K562 (cell line): Measurements from ENCODE around the gene NUBPL. TPM values are rescaled to one million over a fixed set of nuclear protein-coding genes. Genes with fewer than 3 reads are reported as not detected.

Source experiments
- EP300 ChIP-seq: IDR thresholded peaks from 2 replicates; pipeline ENCODE4 v1.6.1; 2012; ENCODE audit warnings: low read length, improper control_type of control experiment
- FOSL1 ChIP-seq: fragments of 200-800 bp; sonication (Bioruptor generic); conservative IDR thresholded peaks from 2 replicates; pipeline ENCODE4 v1.6.1; 2016; ENCODE audit warnings: missing genetic modification characterization, missing compliant biosample characterization
- FOXK1 ChIP-seq: sonication (generic); formaldehyde crosslinking; IDR thresholded peaks from 2 replicates; pipeline ENCODE4 v1.8.0; 2022; ENCODE audit warnings: missing genetic modification reagents, mild to moderate bottlenecking, borderline replicate concordance
- NFATC3 ChIP-seq: fragments of 450-650 bp; IDR thresholded peaks from 2 replicates; pipeline ENCODE4 v1.6.1; 2017; ENCODE audit warnings: mild to moderate bottlenecking
- RB1 ChIP-seq: fragments of 450-650 bp; IDR thresholded peaks from 2 replicates; pipeline ENCODE4 v1.6.1; 2017; ENCODE audit warnings: low read depth, mild to moderate bottlenecking
- SMARCC2 ChIP-seq: fragments of 450-650 bp; IDR thresholded peaks from 2 replicates; pipeline ENCODE4 v1.6.1; 2017; ENCODE audit warnings: antibody characterized with exemption, moderate library complexity, mild to moderate bottlenecking, low read depth
- SMARCE1 ChIP-seq: fragments of 450-650 bp; IDR thresholded peaks from 2 replicates; pipeline ENCODE4 v1.7.1; 2016; ENCODE audit warnings: mild to moderate bottlenecking
- TBL1XR1 ChIP-seq, 2 experiments: IDR thresholded peaks; 2 replicates each; pipeline ENCODE4 v1.6.1; 2012; ENCODE audit warnings: improper control_type of control experiment in 2 of 2, low read length in 2 of 2, mild to moderate bottlenecking in 1 of 2
- TEAD2 ChIP-seq: fragments of 450-650 bp; IDR thresholded peaks from 2 replicates; pipeline ENCODE4 v1.6.1; 2016; ENCODE audit warnings: missing genetic modification characterization, control low read depth, missing compliant biosample characterization
- polyA plus RNA-seq, 8 experiments: library from polyadenylated mRNA; depleted of rRNA in 4 of 8; stranded (reverse) in 5 of 8; unstranded in 3 of 8; fragments of >200 nt; fragmentation: Nextera tagmentation in 2 of 8; fragmentation: Illumina TruSeq in 1 of 8; extraction: Ambion mirVana in 2 of 8; extraction: Trizol in 1 of 8; gene quantifications; 2 replicates each; pipeline versions ENCODE4 v1.2.1 to v1.2.3, GENCODE V29; 2011 to 2014; ENCODE audit warnings: inconsistent platforms in 1 of 8, missing spikeins in 1 of 8
- total RNA-seq, 7 experiments: library from RNA; depleted of rRNA in 6 of 7; stranded (reverse); fragments of >200 nt in 6 of 7; fragmentation: Illumina TruSeq in 2 of 7; extraction: Trizol in 2 of 7; gene quantifications; 2 replicates each; pipeline versions ENCODE4 v1.2.1 to v1.2.3, GENCODE V29; 2011 to 2021; ENCODE audit warnings: low replicate concordance in 1 of 7
- TF ChIP-seq, protein P1 (sequence below), 2 experiments: fragments of 150-350 bp in 1 of 2; IDR thresholded peaks; 2 replicates each; pipeline ENCODE4 v1.6.1; 2012 to 2016; ENCODE audit warnings: low read depth in 2 of 2, low read length in 2 of 2, mild to moderate bottlenecking in 1 of 2, moderate library complexity in 1 of 2

The NUBPL gene
- total and polyA plus RNA-seq, 9 of the 15 experiments (the other 6 are each of a cell fraction or from before 2014, with no cell fraction given) = 3.2 to 8.7 (median 6.1) TPM

DNA sequence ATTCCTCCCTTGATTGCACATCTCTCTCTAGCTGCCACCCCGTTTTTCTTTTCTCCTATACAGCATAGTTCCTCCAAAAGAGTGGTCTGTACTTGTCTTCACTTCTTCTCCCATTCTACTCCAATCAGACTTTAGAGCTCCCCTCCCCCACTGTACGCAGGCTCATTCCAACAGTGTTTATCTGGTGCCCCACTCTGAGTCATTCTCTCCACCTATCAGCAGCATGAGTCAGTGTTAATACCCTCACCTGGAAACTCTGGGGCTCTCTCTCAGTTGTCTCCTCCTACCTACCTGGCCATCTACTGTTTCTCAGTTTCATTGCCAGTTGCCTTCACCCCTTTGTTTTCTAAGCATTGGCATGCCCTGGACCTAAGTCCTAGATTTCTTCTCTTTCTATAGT lies 340.8 kb downstream of the NUBPL start (continued):
- TF ChIP-seq FOXK1 (CRISPR knock-in tag) (no peak), NFATC3 (peak; percentile 90), TBL1XR1 (IDR thresholded peaks at IDR 0.05; ENCODE audit: low read length in 2 of 2) (peak in 1 of 2 experiments; percentile 36; a peak in 1 of 4 replicates), RB1 (no peak), FOSL1 (tag) (peak; percentile 94), TEAD2 (tag) (no peak), SMARCE1 (peak; percentile 91), SMARCC2 (peak; percentile 54; the same call in 1 of the 2 replicates), EP300 (peak; percentile 49; the same call in 1 of the 2 replicates)
- TF ChIP-seq, protein P1, sequence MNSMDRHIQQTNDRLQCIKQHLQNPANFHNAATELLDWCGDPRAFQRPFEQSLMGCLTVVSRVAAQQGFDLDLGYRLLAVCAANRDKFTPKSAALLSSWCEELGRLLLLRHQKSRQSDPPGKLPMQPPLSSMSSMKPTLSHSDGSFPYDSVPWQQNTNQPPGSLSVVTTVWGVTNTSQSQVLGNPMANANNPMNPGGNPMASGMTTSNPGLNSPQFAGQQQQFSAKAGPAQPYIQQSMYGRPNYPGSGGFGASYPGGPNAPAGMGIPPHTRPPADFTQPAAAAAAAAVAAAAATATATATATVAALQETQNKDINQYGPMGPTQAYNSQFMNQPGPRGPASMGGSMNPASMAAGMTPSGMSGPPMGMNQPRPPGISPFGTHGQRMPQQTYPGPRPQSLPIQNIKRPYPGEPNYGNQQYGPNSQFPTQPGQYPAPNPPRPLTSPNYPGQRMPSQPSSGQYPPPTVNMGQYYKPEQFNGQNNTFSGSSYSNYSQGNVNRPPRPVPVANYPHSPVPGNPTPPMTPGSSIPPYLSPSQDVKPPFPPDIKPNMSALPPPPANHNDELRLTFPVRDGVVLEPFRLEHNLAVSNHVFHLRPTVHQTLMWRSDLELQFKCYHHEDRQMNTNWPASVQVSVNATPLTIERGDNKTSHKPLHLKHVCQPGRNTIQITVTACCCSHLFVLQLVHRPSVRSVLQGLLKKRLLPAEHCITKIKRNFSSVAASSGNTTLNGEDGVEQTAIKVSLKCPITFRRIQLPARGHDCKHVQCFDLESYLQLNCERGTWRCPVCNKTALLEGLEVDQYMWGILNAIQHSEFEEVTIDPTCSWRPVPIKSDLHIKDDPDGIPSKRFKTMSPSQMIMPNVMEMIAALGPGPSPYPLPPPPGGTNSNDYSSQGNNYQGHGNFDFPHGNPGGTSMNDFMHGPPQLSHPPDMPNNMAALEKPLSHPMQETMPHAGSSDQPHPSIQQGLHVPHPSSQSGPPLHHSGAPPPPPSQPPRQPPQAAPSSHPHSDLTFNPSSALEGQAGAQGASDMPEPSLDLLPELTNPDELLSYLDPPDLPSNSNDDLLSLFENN (IDR thresholded peaks at IDR 0.05; ENCODE audit: low read depth in 2 of 2, low read length in 2 of 2) = no peak
